ENCODE results near the gene UFM1.

The UFM1 gene

DNA sequence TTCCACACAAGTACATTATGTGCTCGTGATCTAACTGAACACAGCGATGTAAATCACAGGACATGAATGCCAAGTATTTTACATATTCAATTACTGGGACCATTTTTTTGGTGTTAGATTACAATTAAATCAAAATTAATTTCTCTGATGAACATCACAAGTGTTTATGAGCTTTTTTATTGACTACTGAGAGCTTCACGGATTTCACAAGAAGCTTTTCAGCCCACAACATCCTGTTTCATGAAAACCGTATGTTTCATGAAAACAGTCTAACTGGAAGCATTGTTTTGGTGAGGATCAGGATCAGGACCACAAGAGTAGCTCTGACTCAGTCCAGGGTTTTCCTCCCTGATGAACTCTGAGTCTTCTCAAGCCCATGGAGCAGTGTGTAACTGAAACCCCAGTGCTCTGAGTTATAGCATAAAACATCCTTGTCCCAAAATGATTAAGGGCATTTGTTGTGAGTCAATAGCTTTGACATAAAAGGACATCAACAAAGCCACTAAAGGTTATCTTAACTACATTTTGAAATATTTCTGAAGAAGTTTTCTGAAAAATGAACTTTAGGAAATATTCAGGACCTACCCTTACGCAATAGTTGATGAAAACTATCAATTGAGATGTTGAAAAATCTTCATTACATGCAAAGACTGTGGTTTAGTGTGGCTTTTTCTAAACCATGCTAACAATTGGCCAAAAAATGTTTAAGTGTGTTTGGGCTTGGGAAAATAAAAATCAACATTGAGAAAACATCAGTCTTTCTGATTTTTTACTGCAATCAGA is 49.3 kb downstream of the UFM1 start:
- TF ChIP-seq, protein P1, sequence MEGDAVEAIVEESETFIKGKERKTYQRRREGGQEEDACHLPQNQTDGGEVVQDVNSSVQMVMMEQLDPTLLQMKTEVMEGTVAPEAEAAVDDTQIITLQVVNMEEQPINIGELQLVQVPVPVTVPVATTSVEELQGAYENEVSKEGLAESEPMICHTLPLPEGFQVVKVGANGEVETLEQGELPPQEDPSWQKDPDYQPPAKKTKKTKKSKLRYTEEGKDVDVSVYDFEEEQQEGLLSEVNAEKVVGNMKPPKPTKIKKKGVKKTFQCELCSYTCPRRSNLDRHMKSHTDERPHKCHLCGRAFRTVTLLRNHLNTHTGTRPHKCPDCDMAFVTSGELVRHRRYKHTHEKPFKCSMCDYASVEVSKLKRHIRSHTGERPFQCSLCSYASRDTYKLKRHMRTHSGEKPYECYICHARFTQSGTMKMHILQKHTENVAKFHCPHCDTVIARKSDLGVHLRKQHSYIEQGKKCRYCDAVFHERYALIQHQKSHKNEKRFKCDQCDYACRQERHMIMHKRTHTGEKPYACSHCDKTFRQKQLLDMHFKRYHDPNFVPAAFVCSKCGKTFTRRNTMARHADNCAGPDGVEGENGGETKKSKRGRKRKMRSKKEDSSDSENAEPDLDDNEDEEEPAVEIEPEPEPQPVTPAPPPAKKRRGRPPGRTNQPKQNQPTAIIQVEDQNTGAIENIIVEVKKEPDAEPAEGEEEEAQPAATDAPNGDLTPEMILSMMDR (conservative IDR thresholded peaks at IDR 0.05; ENCODE audit: low read depth, low read length) = no peak
- DNase-seq (ENCODE audit: low read depth) = peak; percentile 33
- H3K4me3 ChIP-seq (ENCODE audit: low read length) = no peak overlapping the region

DNA sequence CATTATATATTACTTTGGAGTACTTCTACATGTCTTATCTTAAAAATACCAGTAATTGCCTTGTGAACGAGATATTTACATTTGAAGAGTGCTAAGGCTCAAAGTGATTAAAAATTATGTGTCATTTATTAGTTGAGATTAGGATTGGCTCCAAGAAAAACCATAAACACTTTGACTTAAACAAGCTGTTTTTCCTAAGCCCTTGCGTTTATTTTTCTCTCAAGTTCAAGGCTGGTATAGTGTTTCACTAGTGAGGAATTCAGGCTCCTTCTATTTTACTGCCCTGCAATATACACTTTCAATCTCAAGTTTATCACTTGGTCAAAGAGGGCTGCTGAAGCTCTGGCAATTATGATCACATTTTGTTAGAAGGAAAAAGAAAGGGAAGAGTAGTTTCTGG is 49.9 kb downstream of the UFM1 start:
- H3K4me3 ChIP-seq (ENCODE audit: low read length) = no peak overlapping the region
- no peak for DNase-seq (ENCODE audit: low read depth)
- TF ChIP-seq, protein P1 (conservative IDR thresholded peaks at IDR 0.05; ENCODE audit: low read depth, low read length) = no peak

DNA sequence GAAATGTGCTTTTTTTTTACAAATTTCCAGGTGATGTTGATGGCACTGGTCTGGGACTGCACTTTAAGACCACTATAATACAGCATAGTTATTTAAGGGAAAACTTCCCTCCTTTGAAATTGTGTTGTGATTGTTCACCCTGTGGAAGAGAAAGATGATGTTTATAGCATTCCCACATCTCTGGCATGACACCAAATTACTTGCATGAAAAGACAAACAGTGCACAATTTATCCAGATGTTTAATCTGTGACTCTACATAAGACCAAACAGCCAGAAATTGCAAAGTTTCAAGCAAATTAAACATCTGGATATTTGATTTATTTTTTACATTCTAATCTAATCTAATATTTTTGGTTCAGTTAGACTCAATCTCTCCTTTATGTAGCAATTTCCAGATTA is 51.6 kb downstream of the UFM1 start:
- no peak for DNase-seq (ENCODE audit: low read depth)
- TF ChIP-seq, protein P1 (conservative IDR thresholded peaks at IDR 0.05; ENCODE audit: low read depth, low read length) = no peak
- no peak overlapping the region for H3K4me3 ChIP-seq (ENCODE audit: low read length)

DNA sequence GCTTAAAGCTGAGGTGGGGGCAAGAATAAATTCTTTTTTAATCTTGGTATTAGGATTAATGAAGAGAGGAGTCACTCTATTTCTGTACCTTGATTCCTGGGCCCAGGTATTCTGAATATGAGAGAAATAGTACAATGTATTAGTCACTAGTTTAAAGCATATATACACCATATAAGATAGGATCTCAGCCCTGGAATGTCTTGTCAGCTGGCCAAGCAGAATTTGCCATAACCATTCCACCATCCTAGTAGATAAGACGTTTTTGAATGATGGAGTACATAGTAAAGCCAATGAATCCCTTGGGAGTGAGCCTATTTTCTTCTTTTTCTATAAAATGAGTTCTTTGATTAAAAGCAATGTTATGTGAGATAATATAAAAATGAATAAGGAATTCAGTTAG is 55.6 kb downstream of the UFM1 start:
- DNase-seq (ENCODE audit: low read depth) = no peak
- TF ChIP-seq, protein P1 (conservative IDR thresholded peaks at IDR 0.05; ENCODE audit: low read depth, low read length) = no peak
- H3K4me3 ChIP-seq (ENCODE audit: low read length) = no peak overlapping the region

DNA sequence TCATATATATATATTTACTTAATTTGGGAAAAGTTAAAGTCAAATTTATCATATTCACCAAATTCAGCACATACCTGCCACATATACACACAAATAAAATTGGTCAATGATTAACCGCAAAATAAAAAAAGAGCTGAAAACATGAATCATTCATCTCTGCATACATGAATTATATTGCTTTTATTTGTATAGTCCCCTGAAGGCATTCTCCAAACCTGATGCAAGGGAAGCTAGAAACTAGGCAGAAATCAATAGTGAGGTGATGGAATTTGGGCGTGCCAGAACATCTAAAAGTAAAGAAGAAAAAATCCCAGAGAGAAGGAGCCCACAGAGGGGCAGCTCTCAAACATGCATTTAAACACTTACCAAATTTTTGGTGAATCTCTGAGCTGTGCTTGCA is 60.1 kb downstream of the UFM1 start:
- TF ChIP-seq, protein P1 (conservative IDR thresholded peaks at IDR 0.05; ENCODE audit: low read depth, low read length) = no peak
- DNase-seq (ENCODE audit: low read depth) = no peak
- no peak overlapping the region for H3K4me3 ChIP-seq (ENCODE audit: low read length)

DNA sequence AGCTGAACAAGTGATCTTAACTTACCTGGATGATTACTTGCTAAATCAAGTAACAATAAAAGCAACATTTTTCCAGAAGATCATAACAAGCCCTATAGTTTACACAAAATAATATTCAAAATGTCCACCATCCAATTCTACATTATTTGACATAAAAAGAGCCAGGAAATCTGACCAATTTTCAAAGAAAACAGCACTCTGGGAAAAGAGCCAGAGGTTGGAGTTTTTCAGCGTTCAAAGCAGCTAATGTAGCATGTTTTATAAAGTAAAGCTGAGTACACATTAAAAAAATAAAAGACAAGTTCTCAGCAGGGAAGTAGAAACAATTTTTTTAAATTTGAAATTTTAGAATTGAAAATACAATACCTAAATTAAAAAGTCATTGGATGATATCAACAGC is 62.6 kb downstream of the UFM1 start:
- H3K4me3 ChIP-seq (ENCODE audit: low read length) = no peak overlapping the region
- DNase-seq (ENCODE audit: low read depth) = no peak
- TF ChIP-seq, protein P1 (conservative IDR thresholded peaks at IDR 0.05; ENCODE audit: low read depth, low read length) = no peak

Measured in retinal pigment epithelial cell (primary cell).